ENCODE data around the gene DMD.
"Not testable (repeated sequence)": the region's sequence is repeated elsewhere in the genome, so short reads cannot be mapped to it uniquely, and the experiment has no call there.

The DMD gene

DNA sequence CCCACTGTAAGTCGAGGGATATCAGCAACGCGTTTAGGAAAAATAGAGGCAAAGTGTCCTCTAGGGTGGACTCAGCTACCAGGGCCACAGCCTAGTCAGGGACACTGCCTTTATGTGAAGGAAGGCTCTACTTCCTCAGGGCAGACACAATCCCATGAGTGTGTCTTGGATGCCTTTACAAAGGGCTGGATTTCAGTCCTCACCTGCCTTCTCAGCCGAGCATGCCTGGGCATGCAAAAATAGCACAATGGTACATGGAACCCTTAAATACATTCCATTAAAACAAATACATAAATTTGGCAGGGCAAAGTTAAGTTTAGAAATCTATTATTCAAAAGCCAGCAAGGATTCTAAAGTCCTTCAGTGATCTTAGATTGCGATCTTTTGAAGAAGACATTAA lies 51.1 kb downstream of the DMD start:
- peak; percentile 90 for FAIRE-seq
- no peak for DNase-seq (ENCODE audit: insufficient read length, low spot score)

DNA sequence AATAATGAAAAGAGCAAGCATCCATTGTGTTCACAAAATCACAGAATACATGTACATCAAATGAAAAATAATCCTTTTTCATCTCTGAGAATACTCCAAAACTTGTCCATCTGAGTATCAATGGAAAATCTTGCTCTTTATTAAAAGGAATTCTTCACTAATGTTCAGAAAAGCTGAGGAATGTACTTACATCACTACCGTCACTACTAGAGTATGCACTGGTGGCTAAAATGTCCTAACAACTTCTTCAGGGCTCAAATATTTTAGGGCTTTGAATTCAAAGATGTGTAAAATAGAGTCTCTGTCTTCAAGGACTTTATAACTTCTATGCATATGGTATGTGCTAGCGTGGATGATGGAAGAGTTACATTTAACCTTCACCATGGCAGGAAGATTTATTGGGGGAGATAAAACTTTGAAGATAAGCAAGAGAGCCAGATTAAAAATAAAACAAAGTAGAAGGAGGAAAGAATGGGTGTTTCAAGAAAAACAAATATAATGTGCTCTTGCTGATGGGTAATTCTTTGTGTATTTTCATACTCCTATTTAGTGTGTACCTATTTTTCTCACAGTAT lies 55.1 kb downstream of the DMD start:
- DNase-seq (ENCODE audit: insufficient read length, low spot score), result no peak
- no peak for FAIRE-seq

DNA sequence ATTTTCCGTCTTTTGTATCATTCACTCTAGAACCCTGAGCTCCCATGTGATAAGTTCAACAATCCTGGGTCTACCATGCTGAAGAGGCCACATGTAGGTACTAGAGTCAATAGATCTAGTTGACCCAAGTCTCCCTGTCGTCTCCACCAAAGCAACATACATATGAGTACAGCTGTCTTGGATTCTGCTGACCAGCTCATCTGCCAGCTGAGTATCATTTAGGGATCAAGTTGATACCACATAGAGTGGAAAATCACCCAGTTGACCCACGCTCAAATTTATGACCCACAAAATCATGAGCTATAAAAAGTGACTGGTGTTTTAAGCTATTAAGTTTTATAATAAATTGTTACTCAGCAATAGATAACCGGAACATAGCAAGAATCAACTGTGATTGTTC lies 61.8 kb downstream of the DMD start:
- DNase-seq (ENCODE audit: insufficient read length, low spot score), result no peak
- FAIRE-seq, result no peak

DNA sequence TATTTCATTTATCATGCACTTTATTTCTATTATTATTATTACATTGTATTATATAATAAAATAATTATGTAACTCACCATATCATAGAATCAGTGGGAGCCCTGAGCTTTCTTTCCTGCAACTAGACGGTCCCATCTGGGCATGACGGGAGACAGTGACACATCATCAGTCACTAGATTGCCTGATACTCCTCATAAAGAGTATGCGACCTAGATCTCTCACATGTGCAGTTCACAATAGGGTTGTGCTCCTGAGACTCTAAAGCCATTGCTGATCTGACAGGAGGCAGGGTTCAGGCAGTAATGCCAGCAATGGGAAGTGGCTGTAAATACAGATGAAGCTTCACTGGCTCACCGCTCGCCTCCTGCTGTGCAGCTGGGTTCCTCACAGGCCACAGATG lies 62.3 kb downstream of the DMD start:
- no peak for DNase-seq (ENCODE audit: insufficient read length, low spot score)
- no peak for FAIRE-seq

DNA sequence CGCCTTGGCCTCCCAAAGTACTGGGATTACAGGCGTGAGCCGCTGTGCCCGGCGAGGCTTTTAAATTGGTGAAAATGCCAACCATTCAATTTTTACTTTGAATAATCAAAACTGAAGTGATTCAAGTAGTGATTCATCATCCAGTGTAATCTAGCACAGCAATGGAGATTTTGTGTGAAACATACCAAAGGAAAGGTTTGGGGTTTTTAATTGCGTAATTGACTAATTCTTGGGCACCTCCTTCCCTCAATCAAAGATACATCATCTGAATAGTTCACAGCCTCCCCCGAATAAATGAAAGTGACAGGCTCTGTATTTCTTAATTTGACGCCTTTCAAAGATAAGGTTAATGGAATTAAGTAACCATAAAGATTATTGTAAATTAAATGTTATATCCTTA lies 69.0 kb downstream of the DMD start:
- no peak for FAIRE-seq
- no peak for DNase-seq (ENCODE audit: insufficient read length, low spot score)

DNA sequence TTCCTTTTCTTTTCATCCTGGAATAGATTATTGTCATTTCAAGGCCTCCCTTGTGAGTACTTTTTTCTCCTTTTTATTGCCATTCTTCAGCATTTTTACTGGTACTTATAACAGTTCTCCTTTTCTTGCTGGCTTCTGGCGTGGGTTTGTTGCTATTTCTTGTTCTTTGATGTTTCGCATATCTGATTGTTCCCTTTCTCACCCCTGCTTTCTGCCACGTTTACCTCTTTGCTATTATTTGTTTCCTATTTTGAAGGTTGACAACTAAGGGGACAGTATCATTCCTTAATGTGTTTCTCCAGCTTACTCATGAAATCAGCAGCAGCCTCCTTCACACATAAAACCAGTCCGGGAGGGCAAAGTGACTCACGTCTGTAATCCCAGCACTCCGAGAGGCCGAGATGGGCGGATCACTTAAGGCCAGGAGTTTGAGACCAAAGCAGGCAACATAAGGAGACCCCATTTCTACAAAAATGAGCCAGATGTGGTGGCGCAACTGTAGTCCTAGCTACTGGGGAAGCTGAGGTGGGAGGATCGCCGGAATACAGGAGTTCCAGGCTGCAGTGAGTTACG lies 72.6 kb downstream of the DMD start:
- no peak for DNase-seq (ENCODE audit: insufficient read length, low spot score)
- FAIRE-seq, result peak; percentile 57

DNA sequence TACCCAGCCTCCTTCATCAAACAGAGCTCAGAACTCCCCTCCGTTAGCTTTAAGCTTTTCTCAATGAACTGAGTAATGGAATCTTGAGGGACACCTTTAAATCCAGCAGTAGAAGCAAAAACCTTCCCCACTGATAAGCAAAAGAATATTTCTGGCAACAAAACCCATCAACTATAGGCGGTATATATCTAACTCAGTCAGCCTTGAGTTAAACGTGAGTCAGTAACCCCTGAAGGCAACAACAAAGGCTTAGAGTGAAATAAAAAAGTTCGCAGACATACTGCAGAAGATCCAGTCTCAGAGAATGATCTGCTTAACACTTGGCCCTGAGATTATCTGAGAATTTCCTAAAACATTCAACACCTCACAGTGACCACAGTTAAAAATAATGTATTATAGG lies 77.2 kb downstream of the DMD start:
- DNase-seq (ENCODE audit: insufficient read length, low spot score), result no peak
- FAIRE-seq, result no peak

DNA sequence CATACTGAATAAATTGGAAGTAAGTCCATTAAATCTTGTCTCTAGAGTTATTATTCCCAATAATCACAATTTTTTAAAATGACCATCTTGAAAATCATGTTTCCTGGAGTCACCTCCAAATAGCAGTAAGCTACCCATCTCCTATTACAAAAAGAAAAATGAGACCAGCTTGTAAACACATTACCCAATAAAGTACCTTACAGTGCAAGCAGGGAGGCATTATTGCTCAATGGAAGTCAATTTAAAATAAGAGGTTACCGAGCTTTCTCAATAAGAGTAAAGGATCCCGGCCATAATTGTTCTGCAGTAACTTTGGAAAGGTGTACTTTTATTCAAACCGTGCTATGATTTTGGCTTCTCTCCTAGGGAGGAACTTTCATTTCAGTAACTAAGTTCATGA lies 78.0 kb downstream of the DMD start:
- DNase-seq (ENCODE audit: insufficient read length, low spot score) (no peak), FAIRE-seq (no peak)

DNA sequence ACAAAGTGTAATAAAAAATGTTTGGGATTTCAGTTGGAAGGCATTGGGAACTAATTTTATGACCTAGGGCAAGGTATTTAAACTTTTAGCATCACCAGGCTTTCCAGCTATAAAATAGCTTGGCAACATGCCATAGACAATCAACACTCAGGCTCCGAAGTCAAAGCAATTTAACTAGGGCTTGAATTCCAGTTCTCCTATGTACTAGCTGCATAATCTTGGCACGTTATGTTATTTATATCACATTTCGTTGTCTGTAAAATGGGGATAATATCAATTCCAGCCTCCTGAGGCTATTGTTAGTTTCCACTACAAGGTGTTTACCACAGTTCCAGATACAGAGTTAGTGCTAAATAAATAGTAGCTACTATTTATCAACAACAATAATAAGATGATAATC lies 78.8 kb downstream of the DMD start:
- FAIRE-seq, result no peak
- DNase-seq (ENCODE audit: insufficient read length, low spot score), result no peak

DNA sequence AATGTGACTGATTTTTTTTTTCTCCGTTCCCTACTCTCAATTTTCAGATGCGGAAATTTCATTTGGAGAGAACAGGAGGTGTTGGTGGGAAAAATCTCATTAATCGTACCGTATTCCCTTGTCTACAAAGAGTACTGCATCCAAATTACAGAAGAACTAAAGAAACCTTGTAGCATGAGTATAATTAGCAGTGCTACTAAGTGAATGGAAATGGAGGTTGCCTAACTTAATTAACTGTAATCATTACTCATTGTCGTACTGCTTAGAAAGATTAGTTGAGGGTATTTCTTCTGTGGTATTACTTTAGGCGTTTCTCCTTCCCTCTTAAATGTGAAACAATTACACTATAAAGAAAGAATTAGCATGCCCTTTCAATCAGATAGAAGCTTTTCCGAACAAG lies 81.7 kb downstream of the DMD start:
- DNase-seq (ENCODE audit: insufficient read length, low spot score), result no peak
- FAIRE-seq, result no peak

DNA sequence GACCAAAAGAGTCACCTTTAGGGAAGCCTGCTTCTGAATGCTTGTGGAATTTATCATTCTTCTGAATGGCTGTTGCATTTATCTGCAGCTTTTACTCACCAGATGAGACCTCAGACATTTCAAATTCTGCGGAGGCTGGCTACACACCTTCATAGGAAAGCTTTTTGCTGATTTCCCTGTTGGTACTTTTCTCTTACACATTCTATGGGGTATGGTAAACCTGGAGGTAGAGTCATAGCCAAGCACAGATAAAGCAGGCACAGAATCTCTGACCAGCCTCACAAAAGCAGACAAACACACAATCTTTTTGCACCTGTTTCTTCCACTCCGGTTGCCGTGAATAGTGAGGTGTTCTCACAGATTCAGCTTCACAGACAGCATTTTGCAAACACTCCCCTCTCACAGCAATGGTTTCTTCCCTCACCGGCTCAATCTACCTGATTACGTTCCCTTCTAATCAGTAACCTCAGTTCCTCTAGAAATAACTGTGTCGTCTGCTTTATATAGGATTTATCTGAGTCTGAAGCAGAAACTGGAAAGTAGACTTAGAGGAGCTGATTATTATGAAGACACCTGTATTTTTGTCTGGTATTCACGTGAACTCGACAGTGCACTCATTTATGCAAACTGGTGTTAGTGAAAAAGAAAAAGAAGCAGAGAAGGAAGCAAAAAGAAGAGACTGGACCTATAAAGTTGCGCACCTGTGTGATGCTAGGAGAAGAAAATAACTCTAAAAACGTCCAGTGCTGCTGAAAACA lies 83.1 kb downstream of the DMD start:
- DNase-seq (ENCODE audit: insufficient read length, low spot score), result no peak
- peak; percentile 60 for FAIRE-seq

DNA sequence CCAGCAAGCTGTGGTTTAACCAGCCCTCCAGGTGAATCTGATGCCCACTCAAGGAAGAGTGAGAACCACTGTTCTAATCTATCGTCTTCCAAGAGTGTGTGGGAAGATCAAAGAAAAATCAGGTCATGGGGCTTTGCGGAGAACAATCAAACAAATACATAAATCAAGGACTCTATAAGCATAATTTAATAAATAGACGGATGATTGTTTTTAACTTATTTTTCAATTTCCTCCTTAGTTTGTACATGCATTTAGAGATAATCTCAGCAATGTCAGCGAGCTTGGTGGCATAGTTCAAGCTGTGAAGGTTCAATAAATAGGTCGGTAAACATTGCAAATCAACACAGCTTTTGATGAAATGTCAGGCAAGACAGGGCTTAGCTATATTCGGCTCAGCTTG lies 84.9 kb downstream of the DMD start:
- DNase-seq (ENCODE audit: insufficient read length, low spot score), result no peak
- no peak for FAIRE-seq

DNA sequence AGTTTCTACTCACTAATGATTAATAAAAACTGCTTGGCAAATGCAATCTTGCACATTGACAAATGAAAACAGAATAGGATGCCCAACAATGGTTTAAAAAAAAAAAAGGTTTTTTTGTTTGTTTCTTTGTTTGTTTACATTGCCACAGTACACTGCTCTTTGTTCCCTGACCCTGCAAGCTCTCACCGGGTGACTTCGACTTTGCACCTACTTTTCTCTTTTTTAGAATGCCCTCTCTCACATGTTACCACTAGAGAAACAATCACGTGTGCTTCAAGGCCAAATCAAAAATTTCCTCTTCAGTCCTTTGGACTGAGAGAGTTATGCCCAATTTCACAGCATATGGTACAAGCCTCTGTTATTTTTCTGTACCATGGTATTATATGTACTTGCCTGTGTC lies 101.5 kb downstream of the DMD start:
- FAIRE-seq (no peak), DNase-seq (ENCODE audit: insufficient read length, low spot score) (no peak)

DNA sequence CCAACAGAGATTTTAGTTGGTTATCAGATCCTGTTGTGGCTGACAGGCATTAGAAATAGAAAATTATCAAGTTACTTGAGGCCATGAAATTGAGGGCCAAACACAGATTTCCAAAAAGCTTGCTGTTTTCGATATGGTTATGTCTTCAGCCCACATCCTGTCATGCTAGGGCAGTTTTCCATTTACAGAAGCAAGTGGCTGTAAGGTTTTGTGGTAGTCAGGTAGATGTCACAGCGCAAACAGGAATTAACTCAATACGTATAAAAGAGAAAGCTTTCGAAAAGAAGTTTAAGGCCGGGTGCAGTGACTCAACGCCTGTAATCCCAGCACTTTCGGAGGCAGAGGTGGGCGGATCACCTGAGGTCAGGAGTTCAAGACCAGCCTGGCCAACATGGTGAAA lies 104.6 kb downstream of the DMD start:
- DNase-seq (ENCODE audit: insufficient read length, low spot score), result no peak
- FAIRE-seq, result no peak

DNA sequence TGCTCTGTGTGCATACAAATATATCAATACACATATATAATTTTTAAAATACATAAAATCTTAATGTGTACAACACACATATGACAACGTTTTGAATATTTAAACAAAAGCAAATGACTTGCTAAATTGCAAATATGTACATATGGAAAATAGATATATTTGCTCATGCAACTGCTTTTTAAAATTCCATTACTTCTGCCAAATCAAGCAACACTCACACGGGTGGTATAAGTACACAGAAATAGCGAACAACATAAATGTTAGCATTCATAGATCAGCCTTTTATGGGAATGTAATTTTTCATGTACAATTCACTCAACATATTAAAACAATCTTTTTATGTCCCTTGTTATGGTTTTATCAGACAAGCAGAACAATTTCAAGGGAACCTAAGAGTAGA lies 116.3 kb downstream of the DMD start:
- no peak for FAIRE-seq
- DNase-seq (ENCODE audit: insufficient read length, low spot score), result no peak

DNA sequence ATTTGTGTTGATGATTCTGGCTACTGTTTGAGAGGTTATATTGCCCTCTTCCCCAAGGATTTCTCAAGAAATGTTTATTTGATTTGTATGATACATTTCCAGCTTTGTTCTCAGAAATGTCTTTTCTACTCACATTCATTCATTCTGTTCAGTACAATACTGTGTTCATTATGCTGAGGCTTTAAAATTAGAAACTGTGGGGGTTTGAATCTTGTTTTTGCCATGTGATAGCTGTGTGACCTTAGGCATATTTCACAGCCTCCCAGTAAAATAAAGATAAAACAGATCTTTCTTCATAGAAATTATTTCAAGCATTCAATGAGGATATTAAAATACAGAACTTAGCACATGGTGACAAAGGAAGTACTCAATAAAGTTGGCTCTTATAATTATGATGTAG lies 123.9 kb downstream of the DMD start:
- FAIRE-seq (no peak), DNase-seq (ENCODE audit: insufficient read length, low spot score) (no peak)

DNA sequence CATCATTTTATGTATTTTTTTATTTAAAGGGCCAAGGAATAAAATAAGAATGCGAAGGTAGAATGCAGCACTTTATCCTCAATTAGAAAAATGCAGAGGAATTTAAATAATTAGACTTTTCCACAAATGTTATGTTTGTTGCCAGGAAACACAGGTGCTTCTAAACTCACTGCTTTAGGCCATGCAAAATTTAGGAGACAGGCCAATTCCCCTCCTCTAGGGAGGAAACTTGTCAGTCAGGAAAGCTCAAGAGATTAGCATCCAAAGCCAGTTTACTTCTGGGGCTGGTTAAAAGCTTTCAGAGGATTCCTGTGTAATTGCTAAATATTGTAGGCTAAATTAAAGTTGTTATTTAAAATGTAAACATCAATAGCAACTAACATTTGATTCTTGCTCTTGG lies 124.5 kb downstream of the DMD start:
- FAIRE-seq, result no peak

DNA sequence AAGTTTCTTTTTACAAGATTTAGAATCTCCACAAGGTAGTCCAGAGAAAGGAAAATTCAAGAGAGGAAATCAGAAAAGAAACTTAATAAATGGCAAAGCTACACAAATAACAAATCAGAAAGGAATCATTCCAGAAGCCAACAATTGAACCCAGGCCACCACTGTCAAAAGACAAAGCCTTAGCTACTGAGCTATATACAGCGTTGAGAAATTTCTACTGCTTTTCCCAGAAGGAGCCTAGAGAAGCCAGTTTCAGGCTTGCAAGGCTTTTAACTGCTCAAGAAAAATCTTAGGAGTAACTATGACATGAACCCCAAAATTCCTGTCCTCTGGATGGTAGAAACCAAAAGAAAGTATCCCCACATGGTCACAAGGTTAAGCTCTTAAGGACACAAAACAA lies 129.0 kb downstream of the DMD start:
- DNase-seq (ENCODE audit: insufficient read length, low spot score) (no peak), FAIRE-seq (no peak)

More for the DNA sequence above, 124.5 kb downstream of the DMD start:
- no peak for DNase-seq (ENCODE audit: insufficient read length, low spot score)

DNA sequence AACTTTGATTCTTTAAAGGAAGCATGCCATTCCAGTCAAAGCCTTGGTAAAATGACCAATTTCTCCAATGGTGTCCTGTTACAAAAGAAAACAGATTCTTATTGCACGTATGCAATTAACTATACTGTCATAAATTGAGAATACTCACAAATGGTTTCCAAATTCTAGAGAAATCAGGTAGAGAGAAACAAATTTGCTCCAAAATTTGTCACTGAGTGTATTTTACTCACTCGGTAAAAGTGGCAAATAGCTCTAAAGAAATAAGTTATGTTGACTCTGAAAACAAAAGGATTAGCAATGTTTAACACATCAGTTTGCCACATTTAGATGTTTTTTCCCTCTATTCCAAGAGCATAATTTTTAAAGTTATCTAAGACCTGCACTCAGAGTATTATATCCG lies 133.1 kb downstream of the DMD start:
- DNase-seq (ENCODE audit: insufficient read length, low spot score), result no peak
- FAIRE-seq, result no peak

DNA sequence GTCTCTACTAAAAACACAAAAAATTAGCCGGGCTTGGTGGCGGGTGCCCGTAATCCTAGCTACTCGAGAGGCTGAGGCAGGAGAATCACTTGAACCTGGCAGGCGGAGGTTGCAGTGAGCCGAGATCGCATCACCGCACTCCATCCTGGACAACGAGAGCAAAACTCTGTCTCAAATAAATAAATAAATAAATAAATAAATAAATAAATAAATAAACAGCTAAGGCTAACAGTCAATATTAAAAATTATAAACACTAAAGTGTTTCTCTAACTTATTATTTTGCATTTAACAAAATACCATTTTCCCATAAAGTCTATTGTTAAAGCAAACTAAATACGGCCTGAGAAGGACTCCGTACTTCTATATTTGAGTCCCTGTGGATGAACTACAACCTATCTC lies 137.7 kb downstream of the DMD start:
- not testable (repeated sequence) for DNase-seq (ENCODE audit: insufficient read length, low spot score); FAIRE-seq

DNA sequence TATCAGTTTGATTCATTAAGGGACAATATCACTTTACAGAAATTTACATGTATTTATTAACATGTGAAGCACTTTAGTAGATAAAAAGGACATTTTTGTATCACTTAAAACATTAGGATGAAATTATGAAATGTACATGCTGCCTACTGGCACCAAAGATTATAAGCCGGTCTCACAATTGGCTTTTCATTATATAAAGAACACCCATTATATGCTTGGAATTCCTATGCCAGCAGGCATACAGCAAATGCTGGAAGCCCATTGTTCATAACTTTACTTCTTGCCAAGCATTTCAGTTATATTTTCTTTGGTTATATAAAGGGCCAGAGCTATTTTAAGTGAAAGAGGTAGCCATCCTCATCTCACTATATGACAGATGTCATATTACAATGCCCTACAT lies 145.9 kb downstream of the DMD start:
- no peak for FAIRE-seq
- no peak for DNase-seq (ENCODE audit: insufficient read length, low spot score)

DNA sequence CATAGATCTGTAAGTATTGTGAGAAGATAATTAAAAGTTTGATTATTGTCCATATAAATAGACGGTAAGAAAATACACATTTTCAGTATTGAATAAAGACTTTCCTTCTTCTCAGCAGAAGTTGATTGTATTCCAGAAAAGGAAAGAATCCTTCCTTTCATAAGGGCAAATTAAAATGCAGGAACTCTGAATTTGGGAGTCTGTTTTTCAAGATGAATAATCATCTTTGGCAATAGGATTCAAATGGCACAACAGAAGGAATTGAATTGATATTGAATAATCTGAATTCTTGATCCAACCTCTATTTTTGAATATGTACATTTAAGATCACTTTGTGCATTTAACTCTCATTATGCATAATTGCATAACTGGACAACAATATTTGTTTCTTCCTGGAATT lies 149.3 kb downstream of the DMD start:
- DNase-seq (ENCODE audit: insufficient read length, low spot score) (no peak), FAIRE-seq (no peak)

DNA sequence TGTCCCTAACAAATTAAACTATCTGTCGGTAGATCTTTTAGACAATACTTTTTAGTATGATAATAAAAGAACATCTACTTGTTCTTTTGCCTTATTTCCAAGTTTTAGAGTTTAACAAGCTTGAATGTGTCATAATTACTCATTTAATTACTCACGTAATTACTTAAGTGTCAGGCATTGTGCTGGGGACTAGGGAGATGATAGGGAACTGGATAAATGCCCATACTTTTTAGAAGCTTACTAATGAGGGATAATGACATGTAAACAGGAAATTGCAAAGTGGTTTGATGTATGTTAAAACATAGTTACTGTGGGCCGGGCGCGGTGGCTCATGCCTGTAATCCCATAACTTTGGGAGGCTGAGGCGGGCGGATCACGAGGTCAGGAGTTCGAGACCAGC lies 158.3 kb downstream of the DMD start:
- no peak for DNase-seq (ENCODE audit: insufficient read length, low spot score)
- FAIRE-seq, result no peak

All from HTR-8/SVneo (cell line).